HepG2 (cell line): ENCODE results near the gene MGMT. TPM values are rescaled to one million over a fixed set of nuclear protein-coding genes. Genes with fewer than 3 reads are reported as not detected.

Experiments
- ATF7 ChIP-seq, 2 experiments: fragments of 450-650 bp in 1 of 2; sonication (generic) in 1 of 2; formaldehyde crosslinking in 1 of 2; IDR thresholded peaks; 2 replicates each; pipeline versions ENCODE4 v1.4.0 to v1.6.1; 2016 to 2020; ENCODE audit warnings: antibody characterized with exemption in 1 of 2, mild to moderate bottlenecking in 1 of 2, missing genetic modification reagents in 1 of 2
- IRF2 ChIP-seq: IDR thresholded peaks from 2 replicates; pipeline ENCODE4 v1.6.1; 2018; ENCODE audit warnings: missing genetic modification reagents, missing compliant biosample characterization
- SIN3B ChIP-seq: fragments of 150-350 bp; IDR thresholded peaks from 2 replicates; pipeline ENCODE4 v1.6.1; 2014; ENCODE audit warnings: low read length
- SRF ChIP-seq: IDR thresholded peaks from 2 replicates; pipeline ENCODE4 v1.6.1; 2011; ENCODE audit warnings: mild to moderate bottlenecking, low read depth, low read length, moderate library complexity
- ZFP37 ChIP-seq: sonication (generic); formaldehyde crosslinking; IDR thresholded peaks from 2 replicates; pipeline ENCODE4 v1.4.0; 2020; ENCODE audit warnings: missing genetic modification reagents, borderline replicate concordance
- ZFP41 ChIP-seq: sonication (generic); formaldehyde crosslinking; IDR thresholded peaks from 2 replicates; pipeline ENCODE4 v1.4.0; 2020; ENCODE audit warnings: mild to moderate bottlenecking, missing genetic modification reagents, borderline replicate concordance
- ZMYM2 ChIP-seq: sonication (generic); formaldehyde crosslinking; IDR thresholded peaks from 2 replicates; pipeline ENCODE4 v1.8.0; 2022; ENCODE audit warnings: mild to moderate bottlenecking, missing genetic modification reagents
- ZNF136 ChIP-seq: sonication (generic); formaldehyde crosslinking; IDR thresholded peaks from 2 replicates; pipeline ENCODE4 v1.8.1; 2022; ENCODE audit warnings: low read depth, mild to moderate bottlenecking, moderate library complexity, missing genetic modification reagents
- ZNF329 ChIP-seq: sonication (generic); formaldehyde crosslinking; IDR thresholded peaks from 2 replicates; pipeline ENCODE4 v1.9.0; 2021; ENCODE audit warnings: low read depth, mild to moderate bottlenecking, missing genetic modification reagents
- ZNF383 ChIP-seq: sonication (generic); formaldehyde crosslinking; IDR thresholded peaks from 2 replicates; pipeline ENCODE4 v1.4.0; 2020; ENCODE audit warnings: missing genetic modification reagents, mild to moderate bottlenecking, borderline replicate concordance
- ZNF619 ChIP-seq: sonication (generic); formaldehyde crosslinking; IDR thresholded peaks from 2 replicates; pipeline ENCODE4 v1.4.0; 2020; ENCODE audit warnings: mild to moderate bottlenecking, missing genetic modification reagents
- ZNF768 ChIP-seq: sonication (generic); formaldehyde crosslinking; IDR thresholded peaks from 2 replicates; pipeline ENCODE4 v1.4.0; 2020; ENCODE audit warnings: missing genetic modification reagents
- polyA plus RNA-seq, 8 experiments: library from polyadenylated mRNA; depleted of rRNA in 3 of 8; stranded (reverse) in 7 of 8; unstranded in 1 of 8; fragments of >200 nt; fragmentation: Illumina TruSeq in 4 of 8; extraction: Trizol in 4 of 8; gene quantifications; 2 replicates each; pipeline versions ENCODE4 v1.2.1 to v1.2.3, GENCODE V29; 2011 to 2016; ENCODE audit warnings: low read depth in 4 of 8, missing spikeins in 1 of 8, mixed read lengths in 1 of 8; ENCODE audit not compliant: insufficient read depth in 1 of 8
- total RNA-seq, 5 experiments: library from RNA; depleted of rRNA; stranded (reverse); fragments of >200 nt; fragmentation: Illumina TruSeq; extraction: Trizol; gene quantifications; 2 replicates each; pipeline ENCODE4 v1.2.3, GENCODE V29; 2016; ENCODE audit warnings: low read depth in 1 of 5
- TF ChIP-seq, protein P1 (sequence below): sonication (generic); formaldehyde crosslinking; IDR thresholded peaks from 2 replicates; pipeline ENCODE4 v1.4.0; 2020; ENCODE audit warnings: missing genetic modification reagents
- TF ChIP-seq, protein P2 (sequence below): sonication (generic); formaldehyde crosslinking; IDR thresholded peaks from 2 replicates; pipeline ENCODE4 v1.8.1; 2023; ENCODE audit warnings: mild to moderate bottlenecking, moderate library complexity, missing genetic modification reagents
- TF ChIP-seq, protein P3 (sequence below): sonication (generic); formaldehyde crosslinking; IDR thresholded peaks from 2 replicates; pipeline ENCODE4 v1.5.1; 2020; ENCODE audit warnings: missing genetic modification reagents, mild to moderate bottlenecking, borderline replicate concordance
- TF ChIP-seq, protein P4 (sequence below): sonication (generic); formaldehyde crosslinking; IDR thresholded peaks from 2 replicates; pipeline ENCODE4 v1.4.0; 2020; ENCODE audit warnings: missing genetic modification reagents
- TF ChIP-seq, protein P5 (sequence below): sonication (generic); formaldehyde crosslinking; IDR thresholded peaks from 2 replicates; pipeline ENCODE4 v1.4.0; 2020; ENCODE audit warnings: missing genetic modification reagents; ENCODE audit errors: not compliant biosample characterization
- TF ChIP-seq, protein P6 (sequence below): sonication (generic); IDR thresholded peaks from 2 replicates; pipeline ENCODE4 v1.6.1; 2016; ENCODE audit warnings: low read depth, borderline replicate concordance
- TF ChIP-seq, protein P7 (sequence below): IDR thresholded peaks from 2 replicates; pipeline ENCODE4 v1.6.1; 2016; ENCODE audit warnings: low read depth

Gene MGMT
- total and polyA plus RNA-seq, 2 of the 13 experiments (the other 11 are each of a cell fraction or from before 2014, with no cell fraction given): 12.0 to 19.5 TPM

DNA sequence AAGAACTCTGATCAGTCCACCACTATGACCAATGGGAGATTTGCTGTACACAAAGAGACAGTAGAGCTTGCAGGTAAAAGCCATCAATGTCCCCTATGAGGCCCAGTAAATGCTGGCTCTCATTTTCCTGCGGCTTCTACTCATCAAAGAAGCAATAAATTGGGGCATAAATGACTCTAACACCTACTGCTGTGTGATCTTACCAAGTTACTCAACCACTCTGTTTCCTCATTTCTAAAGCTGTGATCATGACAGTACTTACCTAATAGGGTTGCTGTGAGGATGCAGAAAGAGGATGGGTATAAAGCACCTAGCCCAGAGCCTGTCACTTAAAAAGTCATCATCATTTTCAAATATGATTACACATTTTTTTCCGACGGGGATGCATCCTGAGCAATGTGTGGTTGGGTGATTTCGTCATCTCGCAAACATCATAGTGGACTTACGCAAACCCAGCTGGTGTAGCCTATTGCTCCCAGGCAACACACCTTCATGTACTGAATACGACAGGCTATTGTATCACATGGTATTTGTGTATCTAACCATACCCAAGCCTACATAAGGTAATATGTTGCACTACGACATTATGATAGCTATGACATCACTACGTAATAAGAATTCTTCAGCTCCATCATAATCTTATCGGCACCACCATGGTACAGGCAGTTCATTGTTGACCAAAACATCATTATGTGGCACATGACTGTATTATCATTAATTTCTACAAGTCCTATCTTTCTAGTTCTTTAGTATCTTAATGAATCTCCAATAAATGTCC lies 7.1 kb upstream of the MGMT start (continued):
- TF ChIP-seq ZMYM2 (CRISPR knock-in tag) (no peak), ATF7 (IDR thresholded peaks at IDR 0.05) (peak; percentile 61; the same call in 1 of the 2 replicates), ATF7 (CRISPR knock-in tag; IDR thresholded peaks at IDR 0.05) (no peak), ZNF329 (CRISPR knock-in tag) (no peak), IRF2 (no peak), ZFP41 (CRISPR knock-in tag) (no peak), SIN3B (no peak), ZFP37 (no peak), ZNF383 (CRISPR knock-in tag) (no peak), ZNF136 (CRISPR knock-in tag) (no peak), ZNF768 (CRISPR knock-in tag) (peak; percentile 68; the same call in 1 of the 2 replicates), SRF (no peak), ZNF619 (CRISPR knock-in tag) (no peak)
- TF ChIP-seq, protein P1, sequence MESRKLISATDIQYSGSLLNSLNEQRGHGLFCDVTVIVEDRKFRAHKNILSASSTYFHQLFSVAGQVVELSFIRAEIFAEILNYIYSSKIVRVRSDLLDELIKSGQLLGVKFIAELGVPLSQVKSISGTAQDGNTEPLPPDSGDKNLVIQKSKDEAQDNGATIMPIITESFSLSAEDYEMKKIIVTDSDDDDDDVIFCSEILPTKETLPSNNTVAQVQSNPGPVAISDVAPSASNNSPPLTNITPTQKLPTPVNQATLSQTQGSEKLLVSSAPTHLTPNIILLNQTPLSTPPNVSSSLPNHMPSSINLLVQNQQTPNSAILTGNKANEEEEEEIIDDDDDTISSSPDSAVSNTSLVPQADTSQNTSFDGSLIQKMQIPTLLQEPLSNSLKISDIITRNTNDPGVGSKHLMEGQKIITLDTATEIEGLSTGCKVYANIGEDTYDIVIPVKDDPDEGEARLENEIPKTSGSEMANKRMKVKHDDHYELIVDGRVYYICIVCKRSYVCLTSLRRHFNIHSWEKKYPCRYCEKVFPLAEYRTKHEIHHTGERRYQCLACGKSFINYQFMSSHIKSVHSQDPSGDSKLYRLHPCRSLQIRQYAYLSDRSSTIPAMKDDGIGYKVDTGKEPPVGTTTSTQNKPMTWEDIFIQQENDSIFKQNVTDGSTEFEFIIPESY: 0 out of 2 replicates have a peak, but pooled peaks have one; percentile 15
- TF ChIP-seq, protein P2, sequence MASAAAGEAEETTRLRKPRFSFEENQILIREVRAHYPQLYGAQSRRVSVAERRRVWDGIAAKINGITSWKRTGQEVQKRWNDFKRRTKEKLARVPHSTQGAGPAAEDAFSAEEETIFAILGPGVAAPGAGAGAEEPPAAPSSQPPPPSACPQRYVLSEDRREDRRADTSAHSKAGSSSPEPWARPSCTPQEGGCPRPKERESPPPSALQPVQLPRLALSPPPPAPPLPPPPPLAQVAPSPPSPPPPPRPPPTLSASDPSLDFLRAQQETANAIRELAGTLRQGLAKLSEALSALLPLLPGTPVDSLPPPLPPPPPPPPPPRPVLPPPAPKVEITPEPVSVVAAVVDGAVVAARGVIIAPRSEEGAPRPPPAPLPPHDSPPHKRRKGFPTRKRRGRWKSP (CRISPR knock-in tag): no peak
- TF ChIP-seq, protein P3, sequence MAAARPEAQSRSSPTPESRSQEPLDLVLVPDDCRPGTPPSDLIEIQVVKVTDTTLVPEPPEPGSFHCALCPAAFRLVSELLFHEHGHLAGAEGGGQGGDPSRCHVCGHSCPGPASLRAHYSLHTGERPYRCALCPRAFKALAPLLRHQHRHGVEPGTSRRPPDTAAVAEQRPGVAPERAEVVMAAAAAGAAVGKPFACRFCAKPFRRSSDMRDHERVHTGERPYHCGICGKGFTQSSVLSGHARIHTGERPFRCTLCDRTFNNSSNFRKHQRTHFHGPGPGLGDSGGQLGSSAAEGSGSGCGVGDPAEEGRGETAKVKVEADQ (CRISPR knock-in tag): no peak
- TF ChIP-seq, protein P4, sequence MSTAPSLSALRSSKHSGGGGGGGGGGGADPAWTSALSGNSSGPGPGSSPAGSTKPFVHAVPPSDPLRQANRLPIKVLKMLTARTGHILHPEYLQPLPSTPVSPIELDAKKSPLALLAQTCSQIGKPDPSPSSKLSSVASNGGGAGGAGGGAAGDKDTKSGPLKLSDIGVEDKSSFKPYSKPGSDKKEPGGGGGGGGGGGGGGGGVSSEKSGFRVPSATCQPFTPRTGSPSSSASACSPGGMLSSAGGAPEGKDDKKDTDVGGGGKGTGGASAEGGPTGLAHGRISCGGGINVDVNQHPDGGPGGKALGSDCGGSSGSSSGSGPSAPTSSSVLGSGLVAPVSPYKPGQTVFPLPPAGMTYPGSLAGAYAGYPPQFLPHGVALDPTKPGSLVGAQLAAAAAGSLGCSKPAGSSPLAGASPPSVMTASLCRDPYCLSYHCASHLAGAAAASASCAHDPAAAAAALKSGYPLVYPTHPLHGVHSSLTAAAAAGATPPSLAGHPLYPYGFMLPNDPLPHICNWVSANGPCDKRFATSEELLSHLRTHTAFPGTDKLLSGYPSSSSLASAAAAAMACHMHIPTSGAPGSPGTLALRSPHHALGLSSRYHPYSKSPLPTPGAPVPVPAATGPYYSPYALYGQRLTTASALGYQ (CRISPR knock-in tag): no peak
- TF ChIP-seq, protein P5, sequence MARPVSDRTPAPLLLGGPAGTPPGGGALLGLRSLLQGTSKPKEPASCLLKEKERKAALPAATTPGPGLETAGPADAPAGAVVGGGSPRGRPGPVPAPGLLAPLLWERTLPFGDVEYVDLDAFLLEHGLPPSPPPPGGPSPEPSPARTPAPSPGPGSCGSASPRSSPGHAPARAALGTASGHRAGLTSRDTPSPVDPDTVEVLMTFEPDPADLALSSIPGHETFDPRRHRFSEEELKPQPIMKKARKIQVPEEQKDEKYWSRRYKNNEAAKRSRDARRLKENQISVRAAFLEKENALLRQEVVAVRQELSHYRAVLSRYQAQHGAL (CRISPR knock-in tag): no peak
- TF ChIP-seq, protein P6, sequence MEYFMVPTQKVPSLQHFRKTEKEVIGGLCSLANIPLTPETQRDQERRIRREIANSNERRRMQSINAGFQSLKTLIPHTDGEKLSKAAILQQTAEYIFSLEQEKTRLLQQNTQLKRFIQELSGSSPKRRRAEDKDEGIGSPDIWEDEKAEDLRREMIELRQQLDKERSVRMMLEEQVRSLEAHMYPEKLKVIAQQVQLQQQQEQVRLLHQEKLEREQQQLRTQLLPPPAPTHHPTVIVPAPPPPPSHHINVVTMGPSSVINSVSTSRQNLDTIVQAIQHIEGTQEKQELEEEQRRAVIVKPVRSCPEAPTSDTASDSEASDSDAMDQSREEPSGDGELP: peak; percentile 47; the same call in 1 of the 2 replicates
- TF ChIP-seq, protein P7, sequence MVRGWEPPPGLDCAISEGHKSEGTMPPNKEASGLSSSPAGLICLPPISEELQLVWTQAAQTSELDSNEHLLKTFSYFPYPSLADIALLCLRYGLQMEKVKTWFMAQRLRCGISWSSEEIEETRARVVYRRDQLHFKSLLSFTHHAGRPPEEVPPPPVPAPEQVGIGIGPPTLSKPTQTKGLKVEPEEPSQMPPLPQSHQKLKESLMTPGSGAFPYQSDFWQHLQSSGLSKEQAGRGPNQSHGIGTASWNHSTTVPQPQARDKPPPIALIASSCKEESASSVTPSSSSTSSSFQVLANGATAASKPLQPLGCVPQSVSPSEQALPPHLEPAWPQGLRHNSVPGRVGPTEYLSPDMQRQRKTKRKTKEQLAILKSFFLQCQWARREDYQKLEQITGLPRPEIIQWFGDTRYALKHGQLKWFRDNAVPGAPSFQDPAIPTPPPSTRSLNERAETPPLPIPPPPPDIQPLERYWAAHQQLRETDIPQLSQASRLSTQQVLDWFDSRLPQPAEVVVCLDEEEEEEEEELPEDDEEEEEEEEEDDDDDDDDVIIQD (CRISPR knock-in tag): no peak
